ENCODE data around the gene APBB3. TPM values are rescaled to one million over a fixed set of nuclear protein-coding genes. Genes with fewer than 3 reads are reported as not detected.

APBB3 gene
- polyA plus RNA-seq, 3 donors = 4.9 to 211 (median 7.4) TPM

GRCh38 chr5:140513124-140513523 lies 51.3 kb downstream of the APBB3 start:
- Histone ChIP-seq H3K36me3 (replicated peaks in 1 of 2; ENCODE audit: control insufficient read depth in 1 of 2, insufficient read depth in 2 of 2, low read length in 2 of 2) (peaks cover 73 to 76% of the 10 kb centered on the region in 2 donors), H3K9me3 (replicated peaks in 1 of 2; ENCODE audit: control insufficient read depth in 1 of 2, insufficient read depth in 1 of 2, low read length in 2 of 2) (peaks cover 0 to 4% of the 10 kb centered on the region in 2 donors), H2AFZ (ENCODE audit: insufficient read depth, low read depth, low read length, poor library complexity, severe bottlenecking) (no peak overlapping the region), H3K27me3 (ENCODE audit: control insufficient read depth in 2 of 2, insufficient read depth in 2 of 2, low read length in 2 of 2) (no peaks in the 10 kb centered on the region), H3K79me2 (ENCODE audit: insufficient read depth, low read length) (no peaks in the 10 kb centered on the region), H3K4me2 (replicated peaks; ENCODE audit: extremely low read depth, low read length, poor library complexity, severe bottlenecking) (no peak overlapping the region), H4K20me1 (ENCODE audit: insufficient read depth, low read length) (no peaks in the 10 kb centered on the region), H3K9ac (ENCODE audit: insufficient read depth, low read length, poor library complexity, severe bottlenecking) (no peak overlapping the region), H3K4me1 (ENCODE audit: control insufficient read depth in 1 of 2, insufficient read depth in 2 of 2, low read length in 2 of 2) (no peaks in the 10 kb centered on the region), H3K27ac (ENCODE audit: low read depth in 1 of 2, low read length in 2 of 2) (no peak overlapping the region), H3K4me3 (replicated peaks in 1 of 3; ENCODE audit: low read depth in 2 of 3, low read length in 3 of 3) (no peak overlapping the region)
- no peak overlapping the region for H3K27ac Mint-ChIP-seq
- 100% methylated on average over 1 of the region's 2 CpGs for WGBS (ENCODE audit: insufficient coverage)
- no peak for TF ChIP-seq CTCF (IDR thresholded peaks at IDR 0.05)
- H3K36me3 Mint-ChIP-seq = peaks cover 67 to 77% of the 10 kb centered on the region in 2 donors
- H3K4me1 Mint-ChIP-seq = no peaks in the 10 kb centered on the region
- H3K9me3 Mint-ChIP-seq = peaks cover 4 to 17% (median 11%) of the 10 kb centered on the region in 7 donors
- no peak for DNase-seq
- no peak overlapping the region for H3K4me3 Mint-ChIP-seq
- intact Hi-C loops (cut with micrococcal nuclease) = no loop called here
- H3K27me3 Mint-ChIP-seq (ENCODE audit: low read depth in 3 of 3) = no peaks in the 10 kb centered on the region

DNA sequence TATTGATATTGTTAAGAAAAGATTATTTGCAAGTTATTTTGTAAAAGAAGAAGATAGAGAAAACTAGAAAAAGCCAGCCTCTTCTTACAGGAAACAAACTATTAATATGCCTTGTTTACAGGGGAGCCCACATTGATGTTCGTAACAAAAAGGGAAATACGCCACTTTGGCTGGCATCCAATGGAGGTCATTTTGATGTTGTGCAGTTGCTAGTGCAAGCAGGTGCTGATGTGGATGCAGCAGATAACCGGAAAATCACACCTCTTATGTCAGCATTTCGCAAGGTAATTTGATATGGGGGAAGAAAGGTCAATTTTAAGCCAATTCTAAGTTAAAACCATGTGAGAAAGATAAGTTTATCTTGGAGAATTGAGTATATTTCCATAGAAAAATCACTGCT lies 54.5 kb downstream of the APBB3 start:
- Mint-ChIP-seq H3K36me3 (peaks cover 78 to 92% of the 10 kb centered on the region in 2 donors), H3K4me3 (no peak overlapping the region), H3K4me1 (no peaks in the 10 kb centered on the region), H3K27ac (no peak overlapping the region), H3K27me3 (ENCODE audit: low read depth in 3 of 3) (no peaks in the 10 kb centered on the region), H3K9me3 (peaks cover 0 to 14% (median 2%) of the 10 kb centered on the region in 7 donors)
- no peak for DNase-seq
- WGBS (ENCODE audit: insufficient coverage) = no CpG with 5 or more reads among the region's 4 CpGs
- peaks cover 2% of the 10 kb centered on the region for H4K20me1 ChIP-seq (ENCODE audit: insufficient read depth, low read length)
- no peak overlapping the region for H3K9ac ChIP-seq (ENCODE audit: insufficient read depth, low read length, poor library complexity, severe bottlenecking)
- no peaks in the 10 kb centered on the region for H3K27me3 ChIP-seq (ENCODE audit: control insufficient read depth in 2 of 2, insufficient read depth in 2 of 2, low read length in 2 of 2)
- H3K79me2 ChIP-seq (ENCODE audit: insufficient read depth, low read length) = no peaks in the 10 kb centered on the region
- H3K36me3 ChIP-seq (replicated peaks in 1 of 2; ENCODE audit: control insufficient read depth in 1 of 2, insufficient read depth in 2 of 2, low read length in 2 of 2) = peaks cover 98 to 100% of the 10 kb centered on the region in 2 donors
- intact Hi-C loops (cut with micrococcal nuclease) = no loop called here
- H3K4me2 ChIP-seq (replicated peaks; ENCODE audit: extremely low read depth, low read length, poor library complexity, severe bottlenecking) = no peak overlapping the region
- no peak overlapping the region for H2AFZ ChIP-seq (ENCODE audit: insufficient read depth, low read depth, low read length, poor library complexity, severe bottlenecking)
- no peaks in the 10 kb centered on the region for H3K4me1 ChIP-seq (ENCODE audit: control insufficient read depth in 1 of 2, insufficient read depth in 2 of 2, low read length in 2 of 2)
- peaks cover 0 to 4% of the 10 kb centered on the region in 2 donors for H3K9me3 ChIP-seq (replicated peaks in 1 of 2; ENCODE audit: control insufficient read depth in 1 of 2, insufficient read depth in 1 of 2, low read length in 2 of 2)
- no peak overlapping the region for H3K4me3 ChIP-seq (replicated peaks in 1 of 3; ENCODE audit: low read depth in 2 of 3, low read length in 3 of 3)
- TF ChIP-seq CTCF (IDR thresholded peaks at IDR 0.05) = no peak
- no peak overlapping the region for H3K27ac ChIP-seq (ENCODE audit: low read depth in 1 of 2, low read length in 2 of 2)

Small RNA genes lying within 50 kb of the gene (small RNA-seq; reads per million reads assigned to genes)
- gene RF00279 (ENCODE audit: insufficient read length, low read depth) = not detected
- not detected for gene RF00443 (ENCODE audit: insufficient read length, low read depth)

Other genes with a start within 250 kb of the APBB3 start
- gene HBEGF, start 218.0 kb downstream of the APBB3 start, polyA plus RNA-seq = 100 to 1,000 TPM in 1 of 3 donors, 10 to 100 TPM in 2; 25.2 to 548 (median 31.6) TPM
- under 1 TPM in 1 of 3 donors, not detected in 2; 0.28 TPM for gene SLC4A9, start 204.4 kb downstream of the APBB3 start, polyA plus RNA-seq
- 100 to 1,000 TPM in 1 of 3 donors, 10 to 100 TPM in 2; 29.0 to 110 (median 43.6) TPM for gene ANKHD1, start 162.8 kb downstream of the APBB3 start, polyA plus RNA-seq
- gene EIF4EBP3, start 16.9 kb downstream of the APBB3 start, polyA plus RNA-seq = 10 to 100 TPM; 22.8 to 46.0 (median 41.9) TPM
- gene SRA1, start 7.1 kb downstream of the APBB3 start, polyA plus RNA-seq = 10 to 100 TPM; 72.4 to 97.2 (median 80.8) TPM
- gene SLC35A4, start 230 bp upstream of the APBB3 start, polyA plus RNA-seq = 10 to 100 TPM; 44.0 to 67.1 (median 58.8) TPM
- gene CD14, start 68.6 kb upstream of the APBB3 start, polyA plus RNA-seq = 1,000 to 10,000 TPM; 1,687 to 3,095 (median 2,434) TPM
- 10 to 100 TPM in 2 of 3 donors, 1 to 10 TPM in 1; 9.8 to 45.5 (median 12.6) TPM for gene TMCO6, start 74.9 kb upstream of the APBB3 start, polyA plus RNA-seq
- gene NDUFA2, start 83.0 kb upstream of the APBB3 start, polyA plus RNA-seq = 100 to 1,000 TPM in 2 of 3 donors, 10 to 100 TPM in 1; 90.1 to 246 (median 207) TPM
- gene IK, start 83.2 kb upstream of the APBB3 start, polyA plus RNA-seq = 10 to 100 TPM; 58.3 to 86.6 (median 80.9) TPM
- gene WDR55, start 100.3 kb upstream of the APBB3 start, polyA plus RNA-seq = 10 to 100 TPM; 11.2 to 36.8 (median 13.3) TPM
- gene DND1, start 109.0 kb upstream of the APBB3 start, polyA plus RNA-seq = 1 to 10 TPM in 1 of 3 donors, not detected in 2; 2.3 TPM
- 10 to 100 TPM; 28.4 to 34.3 (median 31.9) TPM for gene HARS1, start 126.8 kb upstream of the APBB3 start, polyA plus RNA-seq
- gene HARS2, start 126.9 kb upstream of the APBB3 start, polyA plus RNA-seq = 10 to 100 TPM in 1 of 3 donors, 1 to 10 TPM in 2; 6.4 to 26.1 (median 8.3) TPM
- gene ZMAT2, start 135.8 kb upstream of the APBB3 start, polyA plus RNA-seq = 10 to 100 TPM; 22.5 to 59.5 (median 52.5) TPM
- gene PCDHA1, start 221.5 kb upstream of the APBB3 start, polyA plus RNA-seq = not detected
- not detected for gene PCDHA2, start 230.3 kb upstream of the APBB3 start, polyA plus RNA-seq
- gene PCDHA3, start 236.5 kb upstream of the APBB3 start, polyA plus RNA-seq = not detected
- gene PCDHA4, start 242.5 kb upstream of the APBB3 start, polyA plus RNA-seq = not detected